ENCODE results near the gene DLEC1. TPM values are rescaled to one million over a fixed set of nuclear protein-coding genes. Genes with fewer than 3 reads are reported as not detected.
"Not testable (repeated sequence)": the region's sequence is repeated elsewhere in the genome, so short reads cannot be mapped to it uniquely, and the experiment has no call there.

DLEC1 gene
- total and polyA plus RNA-seq, 4 donors: 0.25 to 0.69 (median 0.42) TPM

- Histone ChIP-seq H3K36me3 (ENCODE audit: control insufficient read depth in 1 of 2, insufficient read depth in 2 of 2, low read length in 1 of 2) (peaks cover 0 to 6% of the 10 kb centered on the region in 2 donors), H3K4me3 (ENCODE audit: low read length in 2 of 2) (no peak overlapping the region), H3K27me3 (ENCODE audit: control insufficient read depth in 1 of 2, insufficient read depth in 2 of 2, low read length in 1 of 2) (no peaks in the 10 kb centered on the region), H3K27ac (ENCODE audit: low read depth in 1 of 2, low read length in 2 of 2) (no peak overlapping the region), H3K4me1 (ENCODE audit: control insufficient read depth in 1 of 2, insufficient read depth in 2 of 2, low read length in 2 of 2) (no peaks in the 10 kb centered on the region), H3K9me3 (ENCODE audit: control insufficient read depth, low read length) (no peaks in the 10 kb centered on the region)
- intact Hi-C loops (cut with DNase I): no loop called here
- 59 to 63% methylated on average over 6 of the region's 6 CpGs for WGBS, 2 donors
- no peak for ATAC-seq (ENCODE audit: low FRiP score)
- DNase-seq: peak in 1 of 2 donors; percentile 60
These were observed 92.8 kb downstream of the DLEC1 start for GRCh38 chr3:38131621-38132369.

DNA sequence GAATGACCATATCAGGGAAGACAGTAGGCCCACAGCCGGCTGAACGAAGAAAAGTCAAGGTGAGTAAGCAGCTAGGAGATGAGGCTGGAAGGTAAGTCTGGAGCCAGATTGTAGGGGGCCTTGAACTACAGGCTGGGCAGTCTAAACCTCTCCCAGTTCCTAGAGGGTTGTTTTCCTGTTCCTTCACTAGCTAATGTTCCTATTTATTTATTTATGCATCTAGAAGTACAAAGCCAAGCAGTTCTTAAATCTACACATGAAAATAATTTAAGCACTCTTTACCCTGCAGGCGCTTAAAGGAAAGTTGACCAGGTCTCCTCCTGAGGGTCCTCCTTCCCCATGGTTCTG is 94.2 kb downstream of the DLEC1 start:
- 89 to 94% methylated on average over 3 of the region's 3 CpGs for WGBS, 2 donors
- ATAC-seq (ENCODE audit: low FRiP score) (no peak), DNase-seq (no peak)
- no peaks in the 10 kb centered on the region for H3K27me3 ChIP-seq (ENCODE audit: control insufficient read depth in 1 of 2, insufficient read depth in 2 of 2, low read length in 1 of 2)
- H3K9me3 ChIP-seq (ENCODE audit: control insufficient read depth, low read length): no peaks in the 10 kb centered on the region
- no peaks in the 10 kb centered on the region for H3K4me1 ChIP-seq (ENCODE audit: control insufficient read depth in 1 of 2, insufficient read depth in 2 of 2, low read length in 2 of 2)
- H3K36me3 ChIP-seq (ENCODE audit: control insufficient read depth in 1 of 2, insufficient read depth in 2 of 2, low read length in 1 of 2): peaks cover 0 to 2% of the 10 kb centered on the region in 2 donors
- H3K27ac ChIP-seq (ENCODE audit: low read depth in 1 of 2, low read length in 2 of 2): no peak overlapping the region
- intact Hi-C loops (cut with DNase I): no loop called here
- no peak overlapping the region for H3K4me3 ChIP-seq (ENCODE audit: low read length in 2 of 2)

DNA sequence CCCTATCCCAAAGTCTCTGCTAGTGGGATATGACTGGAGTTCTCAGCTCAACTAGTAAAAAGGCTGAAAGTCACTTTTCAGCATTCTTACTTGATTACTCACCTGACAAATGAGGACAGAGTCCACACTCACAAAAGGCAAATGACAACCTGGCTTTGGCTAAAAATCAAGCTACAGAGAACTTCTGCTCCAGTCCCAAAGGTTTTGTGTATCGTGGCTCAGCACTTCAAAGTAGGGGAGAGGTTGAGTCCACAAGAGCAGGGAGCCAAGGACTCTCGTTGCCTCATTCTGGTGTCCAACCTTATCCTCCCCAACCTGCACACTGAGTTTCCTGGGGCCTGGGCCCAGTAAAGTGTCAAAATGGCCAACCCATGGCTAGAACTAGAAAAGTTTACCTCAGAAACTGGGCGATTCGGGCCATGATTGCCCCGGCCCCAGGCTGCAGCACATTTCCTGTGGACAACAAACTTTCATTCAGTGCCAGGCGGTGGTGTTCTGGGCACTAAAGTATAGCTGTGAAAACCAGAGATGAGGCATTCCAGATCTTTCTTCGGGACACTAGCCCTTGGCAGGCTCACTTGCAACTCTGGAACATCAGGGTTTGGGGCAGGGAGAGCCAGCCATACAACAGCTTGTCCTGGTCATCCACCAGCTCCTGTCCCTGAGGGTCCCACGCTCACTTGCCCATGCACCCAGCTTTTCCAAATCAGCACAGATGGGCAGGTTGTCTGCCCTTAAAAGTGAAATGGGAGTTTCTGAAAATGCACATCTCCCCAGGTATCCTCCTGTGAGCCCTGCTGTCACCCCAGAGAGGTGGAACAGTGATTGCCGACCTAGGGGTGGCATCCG is 94.8 kb downstream of the DLEC1 start:
- Histone ChIP-seq H3K9me3 (ENCODE audit: control insufficient read depth, low read length) (no peaks in the 10 kb centered on the region), H3K4me1 (ENCODE audit: control insufficient read depth in 1 of 2, insufficient read depth in 2 of 2, low read length in 2 of 2) (no peaks in the 10 kb centered on the region), H3K27ac (ENCODE audit: low read depth in 1 of 2, low read length in 2 of 2) (no peak overlapping the region), H3K4me3 (ENCODE audit: low read length in 2 of 2) (no peak overlapping the region), H3K36me3 (ENCODE audit: control insufficient read depth in 1 of 2, insufficient read depth in 2 of 2, low read length in 1 of 2) (peaks cover 0 to 2% of the 10 kb centered on the region in 2 donors), H3K27me3 (ENCODE audit: control insufficient read depth in 1 of 2, insufficient read depth in 2 of 2, low read length in 1 of 2) (no peaks in the 10 kb centered on the region)
- intact Hi-C loops (cut with DNase I): no loop called here
- 88 to 90% methylated on average over 10 of the region's 10 CpGs for WGBS, 2 donors
- no peak for DNase-seq
- no peak for ATAC-seq (ENCODE audit: low FRiP score)

GRCh38 chr3:38134517-38135143 is 95.6 kb downstream of the DLEC1 start:
- WGBS, 2 donors: 87 to 90% methylated on average over 10 of the region's 10 CpGs
- H3K36me3 ChIP-seq (ENCODE audit: control insufficient read depth in 1 of 2, insufficient read depth in 2 of 2, low read length in 1 of 2); H3K4me1 ChIP-seq (ENCODE audit: control insufficient read depth in 1 of 2, insufficient read depth in 2 of 2, low read length in 2 of 2); H3K27ac ChIP-seq (ENCODE audit: low read depth in 1 of 2, low read length in 2 of 2); H3K9me3 ChIP-seq (ENCODE audit: control insufficient read depth, low read length); H3K4me3 ChIP-seq (ENCODE audit: low read length in 2 of 2); H3K27me3 ChIP-seq (ENCODE audit: control insufficient read depth in 1 of 2, insufficient read depth in 2 of 2, low read length in 1 of 2); DNase-seq; ATAC-seq (ENCODE audit: low FRiP score): not testable (repeated sequence)
- intact Hi-C loops (cut with DNase I): loop anchor here in 1 of 2 donors (5.0 kb wide), 2 partner anchors 113 to 318 kb away; partner anchors contain the start of gene ACVR2B

GRCh38 chr3:38135621-38136277 is 96.7 kb downstream of the DLEC1 start:
- H3K9me3 ChIP-seq (ENCODE audit: control insufficient read depth, low read length); ATAC-seq (ENCODE audit: low FRiP score); H3K27me3 ChIP-seq (ENCODE audit: control insufficient read depth in 1 of 2, insufficient read depth in 2 of 2, low read length in 1 of 2); H3K4me1 ChIP-seq (ENCODE audit: control insufficient read depth in 1 of 2, insufficient read depth in 2 of 2, low read length in 2 of 2); DNase-seq; H3K27ac ChIP-seq (ENCODE audit: low read depth in 1 of 2, low read length in 2 of 2); H3K36me3 ChIP-seq (ENCODE audit: control insufficient read depth in 1 of 2, insufficient read depth in 2 of 2, low read length in 1 of 2): not testable (repeated sequence)
- H3K4me3 ChIP-seq (ENCODE audit: low read length in 2 of 2): peak overlapping the region in 1 of 2 donors; percentile 52
- intact Hi-C loops (cut with DNase I): loop anchor here (2.0 to 5.0 kb wide), 3 partner anchors 29 to 317 kb away; partner anchors contain the start of genes ACVR2B (in 1 of the 2) and OXSR1 (in 1 of the 2)
- 76 to 78% methylated on average over 10 of the region's 10 CpGs for WGBS, 2 donors

GRCh38 chr3:38136393-38136776 is 97.4 kb downstream of the DLEC1 start:
- 0 to 1% methylated on average over 20 of the region's 20 CpGs for WGBS, 2 donors
- intact Hi-C loops (cut with DNase I): loop anchor here (2.0 to 5.0 kb wide), 3 partner anchors 28 to 316 kb away; partner anchors contain the start of genes ACVR2B (in 1 of the 2) and OXSR1 (in 1 of the 2)
- Histone ChIP-seq H3K9me3 (ENCODE audit: control insufficient read depth, low read length) (no peaks in the 10 kb centered on the region), H3K27me3 (ENCODE audit: control insufficient read depth in 1 of 2, insufficient read depth in 2 of 2, low read length in 1 of 2) (no peaks in the 10 kb centered on the region), H3K4me1 (ENCODE audit: control insufficient read depth in 1 of 2, insufficient read depth in 2 of 2, low read length in 2 of 2) (no peaks in the 10 kb centered on the region), H3K27ac (ENCODE audit: low read depth in 1 of 2, low read length in 2 of 2) (no peak overlapping the region), H3K36me3 (ENCODE audit: control insufficient read depth in 1 of 2, insufficient read depth in 2 of 2, low read length in 1 of 2) (no peaks in the 10 kb centered on the region), H3K4me3 (ENCODE audit: low read length in 2 of 2) (peak overlapping the region; percentile 51 to 52)
- DNase-seq (no peak), ATAC-seq (ENCODE audit: low FRiP score) (no peak)

GRCh38 chr3:38136777-38137614 is 98.0 kb downstream of the DLEC1 start, which contains the start of gene ACAA1:
ACAA1 (minus strand) TSS chr3:38137127; CDS start chr3:38137035, 92 bp downstream.
- intact Hi-C loops (cut with DNase I): loop anchor here (1.0 to 5.0 kb wide), 4 partner anchors 28 to 315 kb away; partner anchors contain the start of genes OXSR1 (in 2 of the 2) and ACVR2B (in 1 of the 2)
- H3K9me3 ChIP-seq (ENCODE audit: control insufficient read depth, low read length): no peaks in the 10 kb centered on the region
- no peaks in the 10 kb centered on the region for H3K27me3 ChIP-seq (ENCODE audit: control insufficient read depth in 1 of 2, insufficient read depth in 2 of 2, low read length in 1 of 2)
- ATAC-seq (ENCODE audit: low FRiP score) (peak; percentile 98), DNase-seq (peak; percentile 100)
- peak within 1 kb of the TSS; percentile 54 to 58 for H3K4me3 ChIP-seq (ENCODE audit: low read length in 2 of 2)
- H3K27ac ChIP-seq (ENCODE audit: low read depth in 1 of 2, low read length in 2 of 2): peak within 1 kb of the TSS; percentile 29 to 98
- no peaks in the 10 kb centered on the region for H3K4me1 ChIP-seq (ENCODE audit: control insufficient read depth in 1 of 2, insufficient read depth in 2 of 2, low read length in 2 of 2)
- H3K36me3 ChIP-seq (ENCODE audit: control insufficient read depth in 1 of 2, insufficient read depth in 2 of 2, low read length in 1 of 2): peaks cover 0 to 2% of the 10 kb centered on the region in 2 donors
- WGBS, 2 donors: 0 to 1% methylated on average over 64 to 66 of the region's 66 CpGs

All from aorta (tissue), 5 donors.